Testis (tissue), 3 donors: ENCODE data around the gene BOD1L2. TPM values are rescaled to one million over a fixed set of nuclear protein-coding genes. Genes with fewer than 3 reads are reported as not detected.

Experiments used
- DNase-seq: peaks from one replicate; pipeline ENCODE4 v3.0.0-alpha.2; 2019
- H3K27ac ChIP-seq, 2 donors: fragments of 200-600 bp; sonication (generic); one replicate each; pipeline ENCODE4 v1.5.1; 2019
- H3K27me3 ChIP-seq: fragments of 200-600 bp; sonication (generic); one replicate; pipeline ENCODE4 v1.5.1; 2019
- H3K36me3 ChIP-seq: fragments of 200-600 bp; sonication (generic); one replicate; pipeline ENCODE4 v1.5.1; 2017; ENCODE audit warnings: low read depth; ENCODE audit errors: missing control alignments
- H3K4me1 ChIP-seq: fragments of 200-600 bp; sonication (generic); one replicate; pipeline ENCODE4 v1.5.1; 2019
- H3K4me3 ChIP-seq, 2 donors: fragments of 200-600 bp; sonication (generic); one replicate each; pipeline ENCODE4 v1.5.1; 2017 to 2019
- H3K9me3 ChIP-seq: fragments of 200-600 bp; sonication (generic); one replicate; pipeline ENCODE4 v1.5.1; 2017
- POLR2A ChIP-seq: fragments of 450-650 bp; IDR thresholded peaks from one replicate; pipeline ENCODE4 v1.6.1; 2017; ENCODE audit warnings: antibody characterized with exemption, mild to moderate bottlenecking, moderate library complexity
- WGBS, 2 donors: methylation state at CpG; one replicate each; pipeline ENCODE4 v1.1.5; 2018; 5-methylcytosine and 5-hydroxymethylcytosine counted together
- intact Hi-C: fragments of 100-400 bp; cut with DNase I; formaldehyde crosslinking; loops from one replicate; pipeline ENCODE4 v1.15.1; 2023; ENCODE audit warnings: low total_unique reads
- polyA plus RNA-seq: library from polyadenylated mRNA; stranded (reverse); fragments of 350-450 nt; fragmentation: Illumina TruSeq; extraction: RNeasy Lipid Tissue Mini Kit (QIAGEN cat#74804); gene quantifications from one replicate; pipeline ENCODE4 v1.2.3, GENCODE V29; 2014; ENCODE audit warnings: low read depth, low replicate concordance; ENCODE audit not compliant: insufficient read depth
- total RNA-seq, 2 donors: library from RNA; depleted of rRNA; stranded (reverse); fragments of >200 nt; gene quantifications; one replicate each; pipeline ENCODE4 v1.2.3, GENCODE V29; 2016
- TF ChIP-seq, protein P1 (sequence below), 3 experiments: fragments of 450-650 bp in 2 of 3; fragments of 200-600 bp in 1 of 3; sonication (generic) in 1 of 3; IDR thresholded peaks; one replicate each; pipeline ENCODE4 v1.5.1; 2016 to 2019; ENCODE audit warnings: antibody characterized with exemption in 3 of 3, mild to moderate bottlenecking in 2 of 3, moderate library complexity in 1 of 3

The BOD1L2 gene
- total and polyA plus RNA-seq, 3 donors from 2014 or later = 130 to 580 (median 366) TPM

DNA sequence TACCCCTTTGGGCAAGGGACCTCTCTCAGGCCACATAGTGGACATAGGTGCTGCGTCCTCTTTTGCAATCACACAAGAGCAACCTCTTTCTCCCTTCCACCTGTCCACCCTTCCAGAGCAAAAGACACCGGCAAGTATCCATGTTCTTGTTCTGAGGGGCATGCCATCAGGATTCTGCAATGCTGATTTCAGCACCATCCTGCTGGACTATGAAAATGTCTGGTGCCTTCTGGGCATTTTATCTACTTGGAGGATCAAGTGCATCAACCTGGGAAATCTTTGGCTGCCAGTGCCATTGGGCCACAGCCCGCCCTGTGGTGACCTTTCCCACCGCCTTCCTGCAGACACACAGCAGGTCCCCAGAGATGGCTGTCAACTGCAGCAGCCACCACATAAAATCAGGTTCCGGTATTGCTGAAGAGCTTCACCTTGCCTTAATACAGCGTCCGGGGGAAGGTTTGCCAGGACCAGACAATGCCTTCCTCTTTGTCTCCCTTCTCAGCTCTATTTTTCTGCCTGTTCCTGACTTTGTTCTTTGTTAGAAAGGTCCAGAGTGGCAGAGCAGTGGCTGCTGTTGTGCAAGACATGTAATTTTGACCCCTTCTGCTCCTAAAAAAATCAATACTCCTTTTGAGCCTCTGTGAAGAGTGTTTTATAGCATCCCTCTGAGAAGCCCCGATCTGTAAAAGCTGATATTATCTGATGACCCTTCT, 18.5 kb upstream of the BOD1L2 start:
- H3K4me3 ChIP-seq = no peak overlapping the region
- no peaks in the 10 kb centered on the region for H3K27me3 ChIP-seq
- no peak for TF ChIP-seq POLR2A
- TF ChIP-seq, protein P1, sequence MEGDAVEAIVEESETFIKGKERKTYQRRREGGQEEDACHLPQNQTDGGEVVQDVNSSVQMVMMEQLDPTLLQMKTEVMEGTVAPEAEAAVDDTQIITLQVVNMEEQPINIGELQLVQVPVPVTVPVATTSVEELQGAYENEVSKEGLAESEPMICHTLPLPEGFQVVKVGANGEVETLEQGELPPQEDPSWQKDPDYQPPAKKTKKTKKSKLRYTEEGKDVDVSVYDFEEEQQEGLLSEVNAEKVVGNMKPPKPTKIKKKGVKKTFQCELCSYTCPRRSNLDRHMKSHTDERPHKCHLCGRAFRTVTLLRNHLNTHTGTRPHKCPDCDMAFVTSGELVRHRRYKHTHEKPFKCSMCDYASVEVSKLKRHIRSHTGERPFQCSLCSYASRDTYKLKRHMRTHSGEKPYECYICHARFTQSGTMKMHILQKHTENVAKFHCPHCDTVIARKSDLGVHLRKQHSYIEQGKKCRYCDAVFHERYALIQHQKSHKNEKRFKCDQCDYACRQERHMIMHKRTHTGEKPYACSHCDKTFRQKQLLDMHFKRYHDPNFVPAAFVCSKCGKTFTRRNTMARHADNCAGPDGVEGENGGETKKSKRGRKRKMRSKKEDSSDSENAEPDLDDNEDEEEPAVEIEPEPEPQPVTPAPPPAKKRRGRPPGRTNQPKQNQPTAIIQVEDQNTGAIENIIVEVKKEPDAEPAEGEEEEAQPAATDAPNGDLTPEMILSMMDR (IDR thresholded peaks at IDR 0.05) = no peak
- H3K36me3 ChIP-seq = no peaks in the 10 kb centered on the region
- no peaks in the 10 kb centered on the region for H3K4me1 ChIP-seq
- intact Hi-C loops = no loop called here
- no peak overlapping the region for H3K27ac ChIP-seq
- DNase-seq = no peak
- 83% methylated on average over 8 of the region's 8 CpGs for WGBS, 2 donors
- H3K9me3 ChIP-seq = no peaks in the 10 kb centered on the region

DNA sequence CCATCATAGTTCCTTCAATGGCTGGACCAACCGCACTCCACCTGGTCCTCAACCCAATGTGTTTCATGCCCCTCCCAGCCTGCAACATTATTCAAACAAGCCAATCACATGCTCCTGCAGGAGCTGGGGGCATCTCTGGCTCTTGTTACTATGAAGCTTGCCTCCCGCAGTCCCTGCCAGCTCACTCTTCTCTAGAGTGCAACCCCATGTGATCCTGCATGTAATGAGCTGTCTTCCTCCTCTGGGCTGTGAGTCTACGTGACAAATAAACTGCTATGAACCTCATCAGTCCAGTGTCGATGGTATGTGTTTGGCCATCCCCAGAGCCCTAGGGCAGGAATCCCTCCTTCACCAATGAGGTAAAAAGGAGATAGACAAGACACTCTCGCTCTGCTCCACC, 15.8 kb upstream of the BOD1L2 start:
- H3K36me3 ChIP-seq = no peaks in the 10 kb centered on the region

DNA sequence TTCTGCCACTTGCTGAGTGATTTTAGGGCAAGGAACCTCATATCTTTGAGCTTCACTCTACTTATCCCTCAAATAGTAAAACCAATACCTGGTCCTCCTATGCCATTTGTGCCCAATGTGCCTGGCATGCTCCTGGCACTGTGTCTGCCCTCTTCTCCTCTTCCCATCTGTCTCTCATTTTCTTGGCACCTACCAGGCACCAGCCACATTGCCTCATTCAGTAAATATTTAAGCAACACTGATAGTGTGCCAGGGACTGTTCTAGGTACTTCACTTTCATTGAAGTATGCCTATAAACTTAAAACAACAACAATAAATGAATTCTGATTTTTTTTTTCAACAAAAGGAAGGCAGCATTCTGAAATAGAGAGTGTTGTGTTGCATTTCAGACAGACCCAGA, 15.1 kb upstream of the BOD1L2 start:
- no peaks in the 10 kb centered on the region for H3K4me1 ChIP-seq
- intact Hi-C loops = no loop called here
- no peak overlapping the region for H3K27ac ChIP-seq
- no peaks in the 10 kb centered on the region for H3K27me3 ChIP-seq
- no peaks in the 10 kb centered on the region for H3K9me3 ChIP-seq
- no peak overlapping the region for H3K4me3 ChIP-seq
- no peak for TF ChIP-seq POLR2A
- TF ChIP-seq, protein P1 (IDR thresholded peaks at IDR 0.05) = no peak
- H3K36me3 ChIP-seq = no peaks in the 10 kb centered on the region
- no peak for DNase-seq

More for the DNA sequence above, 15.8 kb upstream of the BOD1L2 start:
- Histone ChIP-seq H3K4me3 (no peak overlapping the region), H3K4me1 (no peaks in the 10 kb centered on the region), H3K9me3 (no peaks in the 10 kb centered on the region), H3K27ac (no peak overlapping the region), H3K27me3 (no peaks in the 10 kb centered on the region)
- WGBS, 2 donors = 75 to 76% methylated on average over 5 of the region's 5 CpGs
- DNase-seq = no peak
- TF ChIP-seq, protein P1 (IDR thresholded peaks at IDR 0.05) = no peak
- no peak for TF ChIP-seq POLR2A
- intact Hi-C loops = no loop called here

DNA sequence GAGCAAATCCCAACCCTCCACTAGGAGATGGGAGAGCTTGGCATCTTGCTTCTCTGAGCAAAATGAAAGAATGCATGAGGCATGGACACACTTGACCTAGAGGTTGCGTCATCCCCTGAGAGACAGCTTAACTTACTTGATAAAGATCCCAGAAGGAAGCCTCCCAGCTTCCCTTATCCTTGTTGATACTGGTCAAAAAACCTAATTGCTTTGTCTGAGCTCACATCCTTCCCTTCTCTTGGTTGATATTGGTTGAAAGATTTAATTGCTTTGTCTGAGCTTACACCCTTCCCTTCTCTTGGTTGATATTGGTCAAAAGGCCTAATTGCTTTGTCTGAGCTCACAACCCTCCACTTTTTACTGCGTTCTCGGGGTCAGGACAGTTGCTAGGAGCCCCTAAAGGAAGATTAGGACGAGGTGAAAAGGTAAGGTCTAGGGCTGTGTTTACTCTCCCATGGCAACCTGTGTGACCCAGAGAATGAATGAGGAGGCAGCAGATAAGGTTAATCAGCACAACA, 12.2 kb upstream of the BOD1L2 start:
- H3K27me3 ChIP-seq = no peaks in the 10 kb centered on the region
- WGBS, 2 donors = 43 to 63% methylated on average over 4 of the region's 4 CpGs
- H3K4me3 ChIP-seq = no peak overlapping the region
- H3K9me3 ChIP-seq = no peaks in the 10 kb centered on the region
- DNase-seq = no peak
- no peak overlapping the region for H3K27ac ChIP-seq
- TF ChIP-seq, protein P1 (IDR thresholded peaks at IDR 0.05) = no peak
- no peak for TF ChIP-seq POLR2A
- H3K4me1 ChIP-seq = no peaks in the 10 kb centered on the region
- intact Hi-C loops = no loop called here
- no peaks in the 10 kb centered on the region for H3K36me3 ChIP-seq

DNA sequence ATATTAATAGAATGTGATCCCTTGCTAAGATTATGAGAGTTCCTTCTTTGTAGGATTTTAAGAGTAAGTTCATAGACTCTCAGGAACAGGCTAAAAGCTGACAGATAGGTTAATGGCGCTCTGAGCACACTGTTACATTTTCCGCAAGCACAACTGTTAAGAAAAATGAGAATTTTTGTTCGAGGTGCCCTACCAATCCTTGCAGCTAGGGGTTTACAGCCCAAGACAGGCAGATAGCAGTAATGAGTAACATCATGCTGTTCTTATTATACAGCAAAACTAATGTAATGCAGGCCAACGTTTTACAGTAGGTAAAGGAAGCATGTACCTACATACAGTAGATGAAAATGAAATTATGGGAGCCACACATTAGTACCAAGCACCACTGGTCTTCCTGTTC, 11.2 kb upstream of the BOD1L2 start:
- Histone ChIP-seq H3K4me3 (no peak overlapping the region), H3K27ac (no peak overlapping the region), H3K4me1 (no peaks in the 10 kb centered on the region), H3K27me3 (no peaks in the 10 kb centered on the region), H3K9me3 (no peaks in the 10 kb centered on the region), H3K36me3 (no peaks in the 10 kb centered on the region)
- WGBS, 2 donors = 58 to 71% methylated on average over 4 of the region's 4 CpGs
- no peak for DNase-seq
- intact Hi-C loops = no loop called here
- TF ChIP-seq, protein P1 (IDR thresholded peaks at IDR 0.05) = no peak
- no peak for TF ChIP-seq POLR2A
